CD14-positive monocyte (primary cell): ENCODE measurements around the gene PRPF40B. TPM values are rescaled to one million over a fixed set of nuclear protein-coding genes. Genes with fewer than 3 reads are reported as not detected.

Experiments
- DNase-seq, 3 donors: peaks; one replicate each; pipeline ENCODE4 v3.0.0-alpha.2; 2011 to 2022
- H2AFZ ChIP-seq: 2 replicates; pipeline ENCODE4 v1.6.0; 2012; ENCODE audit warnings: mild to moderate bottlenecking, low read depth, low read length, inconsistent platforms; ENCODE audit not compliant: insufficient read depth, poor library complexity, severe bottlenecking
- H3K27ac ChIP-seq, 2 donors: 1 replicate in 1 of 2; 2 replicates in 1 of 2; pipeline ENCODE4 v1.5.1; 2012 to 2013; ENCODE audit warnings: low read length in 2 of 2, control low read depth in 1 of 2, inconsistent platforms in 1 of 2, low read depth in 1 of 2, mild to moderate bottlenecking in 1 of 2
- H3K27me3 ChIP-seq, 2 donors: one replicate each; pipeline versions ENCODE4 v1.6.0 to v1.6.1; 2011 to 2013; ENCODE audit warnings: low read length in 2 of 2; ENCODE audit not compliant: control insufficient read depth in 2 of 2, insufficient read depth in 2 of 2
- H3K36me3 ChIP-seq, 2 donors: replicated peaks in 1 of 2; 1 replicate in 1 of 2; 2 replicates in 1 of 2; pipeline versions ENCODE4 v1.5.1 to v1.6.1; 2012 to 2013; ENCODE audit warnings: low read length in 2 of 2, control low read depth in 1 of 2, inconsistent platforms in 1 of 2, mild to moderate bottlenecking in 1 of 2; ENCODE audit not compliant: insufficient read depth in 2 of 2, control insufficient read depth in 1 of 2
- H3K4me1 ChIP-seq, 2 donors: 1 replicate in 1 of 2; 2 replicates in 1 of 2; pipeline versions ENCODE4 v1.5.1 to v1.6.1; 2012 to 2013; ENCODE audit warnings: low read length in 2 of 2, control low read depth in 1 of 2, inconsistent platforms in 1 of 2, mild to moderate bottlenecking in 1 of 2, moderate library complexity in 1 of 2; ENCODE audit not compliant: insufficient read depth in 2 of 2, control insufficient read depth in 1 of 2
- H3K4me2 ChIP-seq: replicated peaks from 2 replicates; pipeline ENCODE3; 2012; ENCODE audit warnings: low read length, moderate library complexity, mild to moderate bottlenecking; ENCODE audit not compliant: poor library complexity, severe bottlenecking; ENCODE audit errors: extremely low read depth
- H3K4me3 ChIP-seq, 3 experiments: fragments of 200-600 bp in 1 of 3; sonication (generic) in 1 of 3; replicated peaks in 1 of 3; 1 replicate in 2 of 3; 2 replicates in 1 of 3; pipeline ENCODE4 v1.5.1; 2011 to 2013; ENCODE audit warnings: low read length in 3 of 3, mild to moderate bottlenecking in 3 of 3, control low read depth in 2 of 3, low read depth in 2 of 3, inconsistent platforms in 1 of 3, moderate library complexity in 1 of 3
- H3K79me2 ChIP-seq: 2 replicates; pipeline ENCODE4 v1.6.0; 2012; ENCODE audit warnings: mild to moderate bottlenecking, control low read depth, inconsistent platforms, low read length, moderate library complexity; ENCODE audit not compliant: insufficient read depth
- H3K9ac ChIP-seq: 2 replicates; pipeline ENCODE4 v1.6.0; 2017; ENCODE audit warnings: low read length, mild to moderate bottlenecking; ENCODE audit not compliant: insufficient read depth, poor library complexity, severe bottlenecking
- H3K9me3 ChIP-seq, 2 donors: replicated peaks in 1 of 2; 1 replicate in 1 of 2; 2 replicates in 1 of 2; pipeline versions ENCODE4 v1.5.1 to v1.6.1; 2012 to 2013; ENCODE audit warnings: low read length in 2 of 2, control low read depth in 1 of 2; ENCODE audit not compliant: control insufficient read depth in 1 of 2, insufficient read depth in 1 of 2
- H4K20me1 ChIP-seq: 2 replicates; pipeline ENCODE4 v1.6.0; 2012; ENCODE audit warnings: mild to moderate bottlenecking, low read length, control low read depth, moderate library complexity; ENCODE audit not compliant: insufficient read depth
- H3K27ac Mint-ChIP-seq, 7 donors: one replicate each; pipeline ENCODE4 v1.8.0; 2020; ENCODE audit warnings: mild to moderate bottlenecking in 7 of 7, mixed read lengths in 7 of 7, moderate library complexity in 6 of 7, inconsistent platforms in 2 of 7
- H3K27me3 Mint-ChIP-seq, 3 donors: one replicate each; pipeline ENCODE4 v1.8.0; 2021 to 2022; ENCODE audit warnings: low read depth in 3 of 3, mild to moderate bottlenecking in 3 of 3, mixed read lengths in 3 of 3, moderate library complexity in 3 of 3, inconsistent platforms in 1 of 3
- H3K36me3 Mint-ChIP-seq, 2 donors: one replicate each; pipeline ENCODE4 v1.8.0; 2020; ENCODE audit warnings: mixed read lengths in 2 of 2, inconsistent platforms in 1 of 2, mild to moderate bottlenecking in 1 of 2
- H3K4me1 Mint-ChIP-seq: one replicate; pipeline ENCODE4 v1.8.0; 2020; ENCODE audit warnings: mild to moderate bottlenecking, mixed read lengths
- H3K4me3 Mint-ChIP-seq, 2 donors: one replicate each; pipeline ENCODE4 v1.8.0; 2020; ENCODE audit warnings: mild to moderate bottlenecking in 2 of 2, mixed read lengths in 2 of 2, moderate library complexity in 1 of 2
- H3K9me3 Mint-ChIP-seq, 7 donors: one replicate each; pipeline ENCODE4 v1.8.0; 2020 to 2022; ENCODE audit warnings: mixed read lengths in 7 of 7, mild to moderate bottlenecking in 6 of 7, moderate library complexity in 6 of 7, inconsistent platforms in 2 of 7
- WGBS: methylation state at CpG from one replicate; pipeline ENCODE4 v1.1.5; 2013; ENCODE audit warnings: missing lambda C conversion rate; ENCODE audit not compliant: insufficient coverage; 5-methylcytosine and 5-hydroxymethylcytosine counted together
- intact Hi-C, 2 donors: fragments of 100-400 bp; cut with micrococcal nuclease; formaldehyde crosslinking; loops; one replicate each; pipeline versions ENCODE4 v1.15.0 to v1.15.1; 2023
- polyA plus RNA-seq, 3 donors: library from polyadenylated mRNA; depleted of rRNA in 1 of 3; unstranded in 2 of 3; stranded (reverse) in 1 of 3; fragments of 300-500 nt in 2 of 3; fragments of >200 nt in 1 of 3; fragmentation: Illumina TruSeq in 2 of 3; gene quantifications; 1 replicate in 2 of 3; 2 replicates in 1 of 3; pipeline ENCODE4 v1.2.3, GENCODE V29; 2012 to 2021
- small RNA-seq: library from RNA; depleted of rRNA; stranded (forward); fragments of <200 nt; gene quantifications from one replicate; pipeline ENCODE3, GENCODE V24; 2012; ENCODE audit warnings: low read depth; ENCODE audit not compliant: insufficient read length
- TF ChIP-seq, protein P1 (sequence below): fragments of 200-600 bp; IDR thresholded peaks from one replicate; pipeline ENCODE4 v1.8.0; 2022; ENCODE audit warnings: antibody characterized with exemption, mild to moderate bottlenecking

Gene PRPF40B
- polyA plus RNA-seq, 3 donors, result 0.14 to 1.3 (median 0.57) TPM

DNA sequence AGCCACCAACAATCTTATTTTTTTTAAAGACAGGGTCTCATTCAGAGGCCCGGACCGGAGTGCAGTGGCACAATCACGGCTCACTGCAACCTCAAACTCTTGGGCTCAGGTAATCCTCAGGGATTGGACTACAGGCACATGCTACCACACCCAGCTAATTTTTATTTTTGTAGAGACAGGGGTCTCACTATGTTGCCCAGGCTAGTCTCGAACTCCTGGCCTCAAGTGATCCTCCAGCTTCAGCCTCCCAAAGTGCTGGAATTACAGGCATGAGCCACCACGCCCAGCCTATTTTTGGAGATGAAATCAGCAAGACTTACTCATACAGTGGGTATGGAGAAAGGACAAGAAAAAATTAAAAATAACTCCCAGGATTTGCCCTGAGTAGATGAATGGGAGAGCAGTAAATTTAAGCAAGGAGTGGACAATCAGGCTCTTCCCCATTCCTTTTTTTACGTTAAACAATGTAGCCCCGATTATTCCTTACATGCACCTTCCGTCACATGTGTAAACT, 70.6 kb downstream of the PRPF40B start:
- Mint-ChIP-seq H3K27me3 (peaks cover 1 to 5% (median 4%) of the 10 kb centered on the region in 3 donors), H3K36me3 (no peaks in the 10 kb centered on the region), H3K9me3 (no peaks in the 10 kb centered on the region), H3K4me3 (no peak overlapping the region), H3K4me1 (peaks cover 30% of the 10 kb centered on the region), H3K27ac (no peak overlapping the region)
- Histone ChIP-seq H3K4me3 (no peak overlapping the region), H2AFZ (no peak overlapping the region), H3K4me2 (no peak overlapping the region), H4K20me1 (peaks cover 7% of the 10 kb centered on the region), H3K4me1 (peaks cover 19 to 23% of the 10 kb centered on the region in 2 donors), H3K36me3 (no peaks in the 10 kb centered on the region), H3K27ac (no peak overlapping the region), H3K27me3 (no peaks in the 10 kb centered on the region), H3K79me2 (peaks cover 3% of the 10 kb centered on the region), H3K9me3 (no peaks in the 10 kb centered on the region), H3K9ac (no peak overlapping the region)
- intact Hi-C loops, result no loop called here
- WGBS, result 100% methylated on average over 3 of the region's 8 CpGs
- DNase-seq, result no peak
- TF ChIP-seq, protein P1, sequence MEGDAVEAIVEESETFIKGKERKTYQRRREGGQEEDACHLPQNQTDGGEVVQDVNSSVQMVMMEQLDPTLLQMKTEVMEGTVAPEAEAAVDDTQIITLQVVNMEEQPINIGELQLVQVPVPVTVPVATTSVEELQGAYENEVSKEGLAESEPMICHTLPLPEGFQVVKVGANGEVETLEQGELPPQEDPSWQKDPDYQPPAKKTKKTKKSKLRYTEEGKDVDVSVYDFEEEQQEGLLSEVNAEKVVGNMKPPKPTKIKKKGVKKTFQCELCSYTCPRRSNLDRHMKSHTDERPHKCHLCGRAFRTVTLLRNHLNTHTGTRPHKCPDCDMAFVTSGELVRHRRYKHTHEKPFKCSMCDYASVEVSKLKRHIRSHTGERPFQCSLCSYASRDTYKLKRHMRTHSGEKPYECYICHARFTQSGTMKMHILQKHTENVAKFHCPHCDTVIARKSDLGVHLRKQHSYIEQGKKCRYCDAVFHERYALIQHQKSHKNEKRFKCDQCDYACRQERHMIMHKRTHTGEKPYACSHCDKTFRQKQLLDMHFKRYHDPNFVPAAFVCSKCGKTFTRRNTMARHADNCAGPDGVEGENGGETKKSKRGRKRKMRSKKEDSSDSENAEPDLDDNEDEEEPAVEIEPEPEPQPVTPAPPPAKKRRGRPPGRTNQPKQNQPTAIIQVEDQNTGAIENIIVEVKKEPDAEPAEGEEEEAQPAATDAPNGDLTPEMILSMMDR, result no peak

Small RNAs within 50 kb of the gene (small RNA-seq; reads per million reads assigned to genes)
- gene HIGD1AP9 (not detected), gene POLR2KP1 (not detected), gene RNU6-834P (not detected)

Other genes starting within 250 kb of the PRPF40B start
- 10 to 100 TPM in 1 of 3 donors, 1 to 10 TPM in 2; 1.3 to 18.2 (median 3.3) TPM for gene KCNH3, start 84.5 kb upstream of the PRPF40B start, polyA plus RNA-seq
- gene MCRS1, start 55.4 kb upstream of the PRPF40B start, polyA plus RNA-seq, result 10 to 100 TPM; 50.3 to 88.8 (median 52.3) TPM
- gene FAM186B, start 17.9 kb upstream of the PRPF40B start, polyA plus RNA-seq, result not detected
- 1 to 10 TPM; 1.5 to 5.4 (median 1.7) TPM for gene FMNL3, start 83.8 kb downstream of the PRPF40B start, polyA plus RNA-seq
- 1,000 to 10,000 TPM in 2 of 3 donors, 100 to 1,000 TPM in 1; 315 to 1,453 (median 1,396) TPM for gene TMBIM6, start 118.0 kb downstream of the PRPF40B start, polyA plus RNA-seq
- gene NCKAP5L, start 204.9 kb downstream of the PRPF40B start, polyA plus RNA-seq, result 10 to 100 TPM in 1 of 3 donors, 1 to 10 TPM in 2; 3.7 to 14.9 (median 6.8) TPM
- 1 to 10 TPM in 2 of 3 donors, under 1 TPM in 1; 0.71 to 1.2 (median 1.0) TPM for gene BCDIN3D, start 219.5 kb downstream of the PRPF40B start, polyA plus RNA-seq